ENCODE data around the gene PACS2. TPM values are rescaled to one million over a fixed set of nuclear protein-coding genes. Genes with fewer than 3 reads are reported as not detected.

Gene PACS2
- total RNA-seq, 1 experiment from 2014 or later = 62.0 TPM

GRCh38 chr14:105272623-105273022, 41.9 kb upstream of the PACS2 start:
- Histone ChIP-seq H3K9me2 (replicated peaks; ENCODE audit: low read length) (no peaks in the 10 kb centered on the region), H3K9ac (ENCODE audit: low read length) (no peak overlapping the region), H3F3A (ENCODE audit: low read length, unreplicated experiment) (no peaks in the 10 kb centered on the region), H3K27ac (ENCODE audit: low read length) (no peak overlapping the region), H2AFZ (ENCODE audit: low read length) (no peak overlapping the region), H3K79me2 (ENCODE audit: low read length) (peaks cover 13% of the 10 kb centered on the region), H3K4me1 (ENCODE audit: insufficient read depth, low read length) (no peaks in the 10 kb centered on the region), H3K27me3 (ENCODE audit: low read length) (no peaks in the 10 kb centered on the region), H3K4me2 (ENCODE audit: low read length) (no peak overlapping the region), H3K9me3 (ENCODE audit: low read length) (no peaks in the 10 kb centered on the region), H4K20me1 (ENCODE audit: low read length) (no peaks in the 10 kb centered on the region), H3K4me3 (ENCODE audit: low read length) (no peak overlapping the region), H3K36me3 (ENCODE audit: low read depth, low read length) (no peaks in the 10 kb centered on the region)
- ChIA-PET POLR2A (ENCODE audit: unreplicated experiment) (no interaction called here), CTCF (no interaction called here)
- TF ChIP-seq EZH2 (IDR thresholded peaks at IDR 0.05; ENCODE audit: low read length, unreplicated experiment) (no peak), EZH2phosphoT487 (IDR thresholded peaks at IDR 0.05; ENCODE audit: borderline replicate concordance, low read length) (no peak), CTCF (conservative IDR thresholded peaks at IDR 0.05; ENCODE audit: low read depth, low read length) (no peak)
- DNase-seq = no peak
- intact Hi-C loops (cut with micrococcal nuclease) = no loop called here
- BruUV-seq (replicated peaks) = no TSS peak
- no peak for ATAC-seq

GRCh38 chr14:105273062-105273461, 41.5 kb upstream of the PACS2 start:
- ChIA-PET POLR2A (ENCODE audit: unreplicated experiment) (no interaction called here), CTCF (no interaction called here)
- no peaks in the 10 kb centered on the region for H4K20me1 ChIP-seq (ENCODE audit: low read length)
- H3K27me3 ChIP-seq (ENCODE audit: low read length) = no peaks in the 10 kb centered on the region
- no peak overlapping the region for H3K4me3 ChIP-seq (ENCODE audit: low read length)
- no peaks in the 10 kb centered on the region for H3F3A ChIP-seq (ENCODE audit: low read length, unreplicated experiment)
- peak; percentile 42; the same call in 1 of the 2 replicates for ATAC-seq
- intact Hi-C loops (cut with micrococcal nuclease) = no loop called here
- no peak overlapping the region for H2AFZ ChIP-seq (ENCODE audit: low read length)
- H3K27ac ChIP-seq (ENCODE audit: low read length) = no peak overlapping the region
- peak; percentile 31 for DNase-seq
- H3K79me2 ChIP-seq (ENCODE audit: low read length) = peaks cover 13% of the 10 kb centered on the region
- H3K4me1 ChIP-seq (ENCODE audit: insufficient read depth, low read length) = no peaks in the 10 kb centered on the region
- H3K9ac ChIP-seq (ENCODE audit: low read length) = no peak overlapping the region
- H3K9me3 ChIP-seq (ENCODE audit: low read length) = no peaks in the 10 kb centered on the region
- no peak for TF ChIP-seq EZH2phosphoT487 (IDR thresholded peaks at IDR 0.05; ENCODE audit: borderline replicate concordance, low read length)
- no peak for TF ChIP-seq EZH2 (IDR thresholded peaks at IDR 0.05; ENCODE audit: low read length, unreplicated experiment)
- TF ChIP-seq CTCF (conservative IDR thresholded peaks at IDR 0.05; ENCODE audit: low read depth, low read length) = no peak
- BruUV-seq (replicated peaks) = no TSS peak
- no peaks in the 10 kb centered on the region for H3K36me3 ChIP-seq (ENCODE audit: low read depth, low read length)
- H3K4me2 ChIP-seq (ENCODE audit: low read length) = no peak overlapping the region
- H3K9me2 ChIP-seq (replicated peaks; ENCODE audit: low read length) = no peaks in the 10 kb centered on the region

GRCh38 chr14:105274637-105275036, 39.9 kb upstream of the PACS2 start:
- no peaks in the 10 kb centered on the region for H3K27me3 ChIP-seq (ENCODE audit: low read length)
- no peaks in the 10 kb centered on the region for H3F3A ChIP-seq (ENCODE audit: low read length, unreplicated experiment)
- BruUV-seq (replicated peaks) = no TSS peak
- no peak overlapping the region for H3K27ac ChIP-seq (ENCODE audit: low read length)
- no peak for TF ChIP-seq CTCF (conservative IDR thresholded peaks at IDR 0.05; ENCODE audit: low read depth, low read length)
- TF ChIP-seq EZH2phosphoT487 (IDR thresholded peaks at IDR 0.05; ENCODE audit: borderline replicate concordance, low read length) = no peak
- TF ChIP-seq EZH2 (IDR thresholded peaks at IDR 0.05; ENCODE audit: low read length, unreplicated experiment) = no peak
- no peaks in the 10 kb centered on the region for H4K20me1 ChIP-seq (ENCODE audit: low read length)
- H3K9me2 ChIP-seq (replicated peaks; ENCODE audit: low read length) = no peaks in the 10 kb centered on the region
- no peak overlapping the region for H3K9ac ChIP-seq (ENCODE audit: low read length)
- no peak overlapping the region for H3K4me2 ChIP-seq (ENCODE audit: low read length)
- peaks cover 22% of the 10 kb centered on the region for H3K79me2 ChIP-seq (ENCODE audit: low read length)
- H2AFZ ChIP-seq (ENCODE audit: low read length) = no peak overlapping the region
- no peaks in the 10 kb centered on the region for H3K36me3 ChIP-seq (ENCODE audit: low read depth, low read length)
- DNase-seq (no peak), ATAC-seq (no peak)
- intact Hi-C loops (cut with micrococcal nuclease) = no loop called here
- CTCF ChIA-PET = no interaction called here
- H3K9me3 ChIP-seq (ENCODE audit: low read length) = no peaks in the 10 kb centered on the region
- POLR2A ChIA-PET (ENCODE audit: unreplicated experiment) = no interaction called here
- H3K4me1 ChIP-seq (ENCODE audit: insufficient read depth, low read length) = no peaks in the 10 kb centered on the region
- no peak overlapping the region for H3K4me3 ChIP-seq (ENCODE audit: low read length)
